Neural cell (in vitro differentiated cells): ENCODE data around the gene FSIP1. TPM values are rescaled to one million over a fixed set of nuclear protein-coding genes. Genes with fewer than 3 reads are reported as not detected.
A peak's percentile ranks its signal among the peaks of the same experiment; 100 is the strongest.

Source experiments
- H2AFZ ChIP-seq: fragments of 200-600, 300-800 bp; sonication (generic), shearing (Covaris generic); 2 replicates; pipeline ENCODE4 v1.6.0; 2014; ENCODE audit warnings: low read depth, mild to moderate bottlenecking, antibody characterized with exemption, low read length, moderate library complexity
- H3F3A ChIP-seq: fragments of 200-600 bp; shearing (Covaris generic); 2 replicates; pipeline ENCODE4 v1.6.1; 2016; ENCODE audit warnings: mild to moderate bottlenecking, moderate library complexity, mixed read lengths, antibody characterized with exemption, low read length; ENCODE audit not compliant: insufficient read depth, poor library complexity, severe bottlenecking
- H3K27ac ChIP-seq: fragments of 200-600, 300-800 bp; sonication (generic), shearing (Covaris generic); 2 replicates; pipeline ENCODE4 v1.5.1; 2014; ENCODE audit warnings: mild to moderate bottlenecking, low read length, moderate library complexity
- H3K27me3 ChIP-seq: fragments of 300-800, 200-600 bp; sonication (generic), shearing (Covaris generic); 2 replicates; pipeline ENCODE4 v1.6.0; 2014; ENCODE audit warnings: mild to moderate bottlenecking, low read depth, low read length, moderate library complexity; ENCODE audit not compliant: insufficient read depth
- H3K36me3 ChIP-seq: fragments of 300-800, 200-600 bp; sonication (generic), shearing (Covaris generic); 2 replicates; pipeline ENCODE4 v1.5.1; 2014; ENCODE audit warnings: mild to moderate bottlenecking, antibody characterized with exemption, low read length, moderate library complexity; ENCODE audit not compliant: insufficient read depth
- H3K4me2 ChIP-seq: fragments of 300-800, 200-600 bp; sonication (generic), shearing (Covaris generic); 2 replicates; pipeline ENCODE4 v1.6.0; 2014; ENCODE audit warnings: mild to moderate bottlenecking, low read length
- H3K4me3 ChIP-seq: fragments of 300-800, 200-600 bp; sonication (generic), shearing (Covaris generic); 2 replicates; pipeline ENCODE4 v1.5.1; 2014; ENCODE audit warnings: mild to moderate bottlenecking, low read length, moderate library complexity
- H3K79me2 ChIP-seq: fragments of 200-600 bp; shearing (Covaris generic); replicated peaks from 2 replicates; pipeline ENCODE4 v1.6.0; 2014; ENCODE audit warnings: mild to moderate bottlenecking, low read length, moderate library complexity; ENCODE audit not compliant: insufficient read depth
- H3K9ac ChIP-seq: fragments of 300-800, 200-600 bp; sonication (generic), shearing (Covaris generic); 2 replicates; pipeline ENCODE4 v1.6.1; 2016; ENCODE audit warnings: mild to moderate bottlenecking, low read length, mixed read lengths
- H3K9me2 ChIP-seq: fragments of 200-600 bp; shearing (Covaris generic); 2 replicates; pipeline ENCODE4 v1.6.1; 2016; ENCODE audit warnings: mild to moderate bottlenecking, low read length, mixed read lengths; ENCODE audit not compliant: insufficient read depth
- H3K9me3 ChIP-seq: fragments of 200-600, 300-800 bp; sonication (generic), shearing (Covaris generic); 2 replicates; pipeline ENCODE4 v1.6.1; 2016; ENCODE audit warnings: mild to moderate bottlenecking, mixed run types, low read length, moderate library complexity, mixed read lengths
- H4K20me1 ChIP-seq: fragments of 200-600 bp; shearing (Covaris generic); 2 replicates; pipeline ENCODE4 v1.6.1; 2016; ENCODE audit warnings: mild to moderate bottlenecking, mixed run types; ENCODE audit not compliant: insufficient read depth
- EP300 ChIP-seq: fragments of 450-650 bp; conservative IDR thresholded peaks from 2 replicates; pipeline ENCODE4 v1.6.1; 2014; ENCODE audit warnings: antibody characterized with exemption, mild to moderate bottlenecking, moderate library complexity; ENCODE audit not compliant: poor library complexity, severe bottlenecking
- EZH2 ChIP-seq: fragments of 200-600, 300-800 bp; shearing (Covaris generic), sonication (generic); IDR thresholded peaks from 2 replicates; pipeline ENCODE4 v1.6.1; 2014; ENCODE audit warnings: antibody characterized with exemption, low read length, borderline replicate concordance, mild to moderate bottlenecking; ENCODE audit not compliant: insufficient read depth, poor library complexity, severe bottlenecking
- MXI1 ChIP-seq: fragments of 450-650 bp; conservative IDR thresholded peaks from 2 replicates; pipeline ENCODE4 v1.6.1; 2014; ENCODE audit warnings: antibody characterized with exemption, mild to moderate bottlenecking; ENCODE audit not compliant: poor library complexity, severe bottlenecking
- POLR2AphosphoS5 ChIP-seq: IDR thresholded peaks from 2 replicates; pipeline ENCODE4 v1.6.1; 2012
- RAD21 ChIP-seq: fragments of 450-650 bp; conservative IDR thresholded peaks from 2 replicates; pipeline ENCODE4 v1.6.1; 2014; ENCODE audit warnings: antibody characterized with exemption, mild to moderate bottlenecking, moderate library complexity
- REST ChIP-seq: IDR thresholded peaks from 2 replicates; pipeline ENCODE4 v1.6.1; 2012; ENCODE audit warnings: borderline replicate concordance
- SMC3 ChIP-seq: fragments of 450-650 bp; conservative IDR thresholded peaks from 2 replicates; pipeline ENCODE4 v1.6.1; 2014; ENCODE audit warnings: antibody characterized with exemption, mild to moderate bottlenecking, moderate library complexity; ENCODE audit not compliant: poor library complexity
- TAF1 ChIP-seq: IDR thresholded peaks from 2 replicates; pipeline ENCODE4 v1.6.1; 2012; ENCODE audit warnings: low read depth
- polyA plus RNA-seq: library from polyadenylated mRNA; depleted of rRNA; stranded (reverse); fragments of >200 nt; gene quantifications from 2 replicates; pipeline ENCODE4 v1.2.3, GENCODE V29; 2014
- TF ChIP-seq, protein P1 (sequence below): fragments of 450-650 bp; IDR thresholded peaks from 2 replicates; pipeline ENCODE4 v1.5.1; 2014; ENCODE audit warnings: antibody characterized with exemption, mild to moderate bottlenecking, moderate library complexity; ENCODE audit not compliant: poor library complexity, severe bottlenecking

The FSIP1 gene
- polyA plus RNA-seq, 1 donor from 2014 or later, result 3.8 TPM

DNA sequence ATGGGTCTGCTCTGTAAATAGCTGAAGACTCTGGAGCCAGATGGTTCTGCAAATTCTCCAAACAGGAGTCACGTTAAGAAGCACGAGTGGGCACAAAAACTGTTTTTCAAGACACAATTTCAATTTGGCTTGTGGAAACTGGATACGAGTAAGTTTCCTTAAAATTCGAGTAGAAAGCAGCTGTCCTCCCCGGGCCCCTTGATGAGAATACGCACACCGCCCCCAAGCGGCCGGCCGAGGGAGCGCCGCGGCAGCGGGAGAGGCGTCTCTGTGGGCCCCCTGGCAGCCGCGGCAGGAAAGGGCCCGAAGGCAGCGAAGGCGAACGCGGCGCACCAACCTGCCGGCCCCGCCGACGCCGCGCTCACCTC, 202.5 kb downstream of the FSIP1 start:
- H4K20me1 ChIP-seq, result no peaks in the 10 kb centered on the region
- H3K27ac ChIP-seq, result no peak overlapping the region
- no peak overlapping the region for H3K9ac ChIP-seq
- H3K9me2 ChIP-seq, result no peaks in the 10 kb centered on the region
- H3K4me3 ChIP-seq, result peak overlapping the region; percentile 64
- peaks cover 4% of the 10 kb centered on the region for H3K79me2 ChIP-seq
- TF ChIP-seq EZH2 (no peak), RAD21 (peak; percentile 88), SMC3 (peak; percentile 91), MXI1 (no peak), POLR2AphosphoS5 (no peak), TAF1 (no peak), EP300 (no peak), REST (no peak)
- TF ChIP-seq, protein P1, sequence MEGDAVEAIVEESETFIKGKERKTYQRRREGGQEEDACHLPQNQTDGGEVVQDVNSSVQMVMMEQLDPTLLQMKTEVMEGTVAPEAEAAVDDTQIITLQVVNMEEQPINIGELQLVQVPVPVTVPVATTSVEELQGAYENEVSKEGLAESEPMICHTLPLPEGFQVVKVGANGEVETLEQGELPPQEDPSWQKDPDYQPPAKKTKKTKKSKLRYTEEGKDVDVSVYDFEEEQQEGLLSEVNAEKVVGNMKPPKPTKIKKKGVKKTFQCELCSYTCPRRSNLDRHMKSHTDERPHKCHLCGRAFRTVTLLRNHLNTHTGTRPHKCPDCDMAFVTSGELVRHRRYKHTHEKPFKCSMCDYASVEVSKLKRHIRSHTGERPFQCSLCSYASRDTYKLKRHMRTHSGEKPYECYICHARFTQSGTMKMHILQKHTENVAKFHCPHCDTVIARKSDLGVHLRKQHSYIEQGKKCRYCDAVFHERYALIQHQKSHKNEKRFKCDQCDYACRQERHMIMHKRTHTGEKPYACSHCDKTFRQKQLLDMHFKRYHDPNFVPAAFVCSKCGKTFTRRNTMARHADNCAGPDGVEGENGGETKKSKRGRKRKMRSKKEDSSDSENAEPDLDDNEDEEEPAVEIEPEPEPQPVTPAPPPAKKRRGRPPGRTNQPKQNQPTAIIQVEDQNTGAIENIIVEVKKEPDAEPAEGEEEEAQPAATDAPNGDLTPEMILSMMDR, result peak; percentile 95
- H2AFZ ChIP-seq, result no peak overlapping the region
- H3K36me3 ChIP-seq, result no peaks in the 10 kb centered on the region
- H3K9me3 ChIP-seq, result no peaks in the 10 kb centered on the region
- H3K4me2 ChIP-seq, result peak overlapping the region; percentile 56
- H3F3A ChIP-seq, result no peaks in the 10 kb centered on the region
- H3K27me3 ChIP-seq, result peaks cover 31% of the 10 kb centered on the region

DNA sequence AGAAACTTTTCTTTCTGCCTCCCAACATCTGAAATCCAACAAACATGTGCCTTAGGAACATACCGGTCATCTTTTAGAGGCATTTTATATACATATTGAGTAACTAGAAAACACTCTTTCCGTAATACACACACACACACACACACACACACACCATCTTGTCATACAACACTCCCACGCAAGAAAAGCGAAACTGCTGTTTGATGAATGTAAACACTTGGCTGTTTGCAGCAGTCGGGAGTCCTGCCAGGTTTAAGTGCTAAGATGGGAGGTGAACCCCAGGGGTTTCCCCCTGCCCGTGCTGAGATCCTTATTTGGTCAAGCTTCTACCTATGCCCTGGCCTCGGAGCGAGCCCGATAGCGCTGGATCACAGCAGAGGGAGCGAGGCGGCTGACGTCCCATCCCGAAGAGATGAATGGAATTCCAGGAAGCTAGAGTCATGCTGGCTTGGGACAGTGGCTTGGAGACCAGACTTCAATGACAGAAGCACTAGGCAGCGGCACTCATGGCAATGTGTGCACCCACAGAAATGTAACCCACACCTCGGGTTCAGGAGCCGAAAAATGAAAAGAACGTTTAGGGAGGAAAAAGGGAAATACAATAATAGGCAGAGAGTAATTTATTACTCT, 203.0 kb downstream of the FSIP1 start:
- H3K9me3 ChIP-seq, result no peaks in the 10 kb centered on the region
- H3K79me2 ChIP-seq, result peaks cover 4% of the 10 kb centered on the region
- no peak overlapping the region for H3K9ac ChIP-seq
- no peaks in the 10 kb centered on the region for H4K20me1 ChIP-seq
- H3K9me2 ChIP-seq, result no peaks in the 10 kb centered on the region
- TF ChIP-seq, protein P1, result no peak
- TF ChIP-seq MXI1, result no peak
- no peak for TF ChIP-seq EZH2
- TF ChIP-seq POLR2AphosphoS5, result no peak
- peaks cover 31% of the 10 kb centered on the region for H3K27me3 ChIP-seq
- H3K4me2 ChIP-seq, result peak overlapping the region; percentile 56
- H3K27ac ChIP-seq, result no peak overlapping the region
- H3F3A ChIP-seq, result no peaks in the 10 kb centered on the region
- H3K4me3 ChIP-seq, result peak overlapping the region; percentile 64
- no peak overlapping the region for H2AFZ ChIP-seq
- H3K36me3 ChIP-seq, result no peaks in the 10 kb centered on the region
